ENCODE results near the gene GPR17. TPM values are rescaled to one million over a fixed set of nuclear protein-coding genes. Genes with fewer than 3 reads are reported as not detected.
A peak's percentile ranks its signal among the peaks of the same experiment; 100 is the strongest.

Gene GPR17, protein sequence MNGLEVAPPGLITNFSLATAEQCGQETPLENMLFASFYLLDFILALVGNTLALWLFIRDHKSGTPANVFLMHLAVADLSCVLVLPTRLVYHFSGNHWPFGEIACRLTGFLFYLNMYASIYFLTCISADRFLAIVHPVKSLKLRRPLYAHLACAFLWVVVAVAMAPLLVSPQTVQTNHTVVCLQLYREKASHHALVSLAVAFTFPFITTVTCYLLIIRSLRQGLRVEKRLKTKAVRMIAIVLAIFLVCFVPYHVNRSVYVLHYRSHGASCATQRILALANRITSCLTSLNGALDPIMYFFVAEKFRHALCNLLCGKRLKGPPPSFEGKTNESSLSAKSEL
- 0.92 and 1.0 TPM in 2 replicates for total RNA-seq (2014; rRNA removed)
- percentile 37 among the genes with signal in this experiment for Bru-seq, nascent RNA
- percentile 59 among the genes with signal in this experiment for BruChase-seq, experiment 1, labeled RNA remaining after a 6-hour chase
- BruChase-seq, experiment 2, labeled RNA remaining after a 2-hour chase, result percentile 37 among the genes with signal in this experiment
- long read RNA-seq, partial matches to known transcripts, result 5 of 9 reads
- long read RNA-seq, other reads (novel, unspliced or antisense), result 4 of 9 reads

DNA sequence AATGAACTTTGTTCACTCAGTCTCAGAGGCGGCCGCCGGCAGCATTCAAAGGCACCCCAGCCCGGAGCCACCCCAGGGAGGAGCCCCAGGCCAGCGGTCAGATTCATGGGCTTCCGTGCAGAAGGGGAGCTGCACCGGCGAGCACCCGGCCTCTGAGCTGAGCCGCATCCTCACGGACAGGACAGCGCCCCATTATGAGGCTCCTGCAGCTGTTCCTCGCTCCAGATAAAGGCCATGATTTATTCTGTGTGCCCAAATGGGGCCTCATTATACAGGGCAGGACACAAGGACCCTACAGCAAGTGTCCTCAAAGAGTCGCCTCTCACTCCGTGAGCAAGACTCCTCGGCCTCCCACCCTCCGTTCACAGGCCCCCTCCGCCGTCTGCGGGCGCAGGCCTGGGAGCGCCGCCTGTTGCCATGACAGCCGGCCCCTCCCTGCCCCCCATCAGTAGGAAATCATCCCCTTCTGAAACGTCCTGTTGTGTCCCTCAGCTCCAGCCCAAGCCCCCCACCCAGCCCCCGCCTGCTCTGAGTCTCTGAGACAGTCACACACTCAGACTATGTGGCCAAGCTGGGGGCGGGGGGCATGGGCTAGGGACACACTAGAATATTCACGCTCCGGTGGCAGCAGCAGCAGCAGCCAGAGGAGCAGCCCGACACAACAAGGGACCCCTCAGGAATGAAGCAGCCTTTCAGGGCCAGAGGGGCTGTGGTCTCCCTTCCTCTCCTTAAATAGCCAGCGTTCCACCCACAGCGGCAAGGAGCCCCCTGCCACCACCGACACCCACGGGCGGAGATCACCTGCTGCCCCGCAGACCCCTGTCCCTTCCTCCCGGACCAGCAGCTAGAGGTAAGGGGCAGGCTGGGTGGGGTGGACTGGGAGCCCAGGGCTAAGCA is at the start of gene GPR17:
Gene GPR17, plus strand, starts transcription at position 759 of the 897 bp plus-strand sequence. CDS start 4,583 bp downstream, outside the sequence.
- TF ChIP-seq EZH2phosphoT487 (IDR thresholded peaks at IDR 0.05; ENCODE audit: borderline replicate concordance, low read length) (no peak), EZH2 (IDR thresholded peaks at IDR 0.05; ENCODE audit: low read length, unreplicated experiment) (no peak)
- TF ChIP-seq, protein P1, sequence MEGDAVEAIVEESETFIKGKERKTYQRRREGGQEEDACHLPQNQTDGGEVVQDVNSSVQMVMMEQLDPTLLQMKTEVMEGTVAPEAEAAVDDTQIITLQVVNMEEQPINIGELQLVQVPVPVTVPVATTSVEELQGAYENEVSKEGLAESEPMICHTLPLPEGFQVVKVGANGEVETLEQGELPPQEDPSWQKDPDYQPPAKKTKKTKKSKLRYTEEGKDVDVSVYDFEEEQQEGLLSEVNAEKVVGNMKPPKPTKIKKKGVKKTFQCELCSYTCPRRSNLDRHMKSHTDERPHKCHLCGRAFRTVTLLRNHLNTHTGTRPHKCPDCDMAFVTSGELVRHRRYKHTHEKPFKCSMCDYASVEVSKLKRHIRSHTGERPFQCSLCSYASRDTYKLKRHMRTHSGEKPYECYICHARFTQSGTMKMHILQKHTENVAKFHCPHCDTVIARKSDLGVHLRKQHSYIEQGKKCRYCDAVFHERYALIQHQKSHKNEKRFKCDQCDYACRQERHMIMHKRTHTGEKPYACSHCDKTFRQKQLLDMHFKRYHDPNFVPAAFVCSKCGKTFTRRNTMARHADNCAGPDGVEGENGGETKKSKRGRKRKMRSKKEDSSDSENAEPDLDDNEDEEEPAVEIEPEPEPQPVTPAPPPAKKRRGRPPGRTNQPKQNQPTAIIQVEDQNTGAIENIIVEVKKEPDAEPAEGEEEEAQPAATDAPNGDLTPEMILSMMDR (conservative IDR thresholded peaks at IDR 0.05; ENCODE audit: low read depth, low read length), result no peak
- Histone ChIP-seq H3K4me3 (ENCODE audit: low read length) (no peak within 1 kb of the TSS), H3K4me1 (ENCODE audit: insufficient read depth, low read length) (peaks cover 30% of the 10 kb centered on the region), H3K36me3 (ENCODE audit: low read depth, low read length) (no peaks in the 10 kb centered on the region), H3F3A (ENCODE audit: low read length, unreplicated experiment) (no peaks in the 10 kb centered on the region), H3K9me3 (ENCODE audit: low read length) (no peaks in the 10 kb centered on the region), H4K20me1 (ENCODE audit: low read length) (no peaks in the 10 kb centered on the region), H3K9ac (ENCODE audit: low read length) (peak within 1 kb of the TSS; percentile 15; the same call in 1 of the 2 replicates), H3K79me2 (ENCODE audit: low read length) (no peaks in the 10 kb centered on the region), H3K27me3 (ENCODE audit: low read length) (no peaks in the 10 kb centered on the region), H3K27ac (ENCODE audit: low read length) (peak within 1 kb of the TSS; percentile 55), H2AFZ (ENCODE audit: low read length) (0 out of 2 replicates have a peak within 1 kb of the TSS, but pooled peaks have one; percentile 40), H3K9me2 (replicated peaks; ENCODE audit: low read length) (no peaks in the 10 kb centered on the region), H3K4me2 (ENCODE audit: low read length) (peak within 1 kb of the TSS; percentile 17; the same call in 1 of the 2 replicates)
- no peak for DNase-seq
- BruUV-seq (replicated peaks), result no TSS peak
- intact Hi-C loops (cut with micrococcal nuclease), result loop anchor here (10.0 kb wide), 1 partner anchor 451 kb away; no protein-coding TSS in a partner anchor
- POLR2A ChIA-PET (ENCODE audit: unreplicated experiment), result no interaction called here
- CTCF ChIA-PET, result no interaction called here
- ATAC-seq, result no peak

DNA sequence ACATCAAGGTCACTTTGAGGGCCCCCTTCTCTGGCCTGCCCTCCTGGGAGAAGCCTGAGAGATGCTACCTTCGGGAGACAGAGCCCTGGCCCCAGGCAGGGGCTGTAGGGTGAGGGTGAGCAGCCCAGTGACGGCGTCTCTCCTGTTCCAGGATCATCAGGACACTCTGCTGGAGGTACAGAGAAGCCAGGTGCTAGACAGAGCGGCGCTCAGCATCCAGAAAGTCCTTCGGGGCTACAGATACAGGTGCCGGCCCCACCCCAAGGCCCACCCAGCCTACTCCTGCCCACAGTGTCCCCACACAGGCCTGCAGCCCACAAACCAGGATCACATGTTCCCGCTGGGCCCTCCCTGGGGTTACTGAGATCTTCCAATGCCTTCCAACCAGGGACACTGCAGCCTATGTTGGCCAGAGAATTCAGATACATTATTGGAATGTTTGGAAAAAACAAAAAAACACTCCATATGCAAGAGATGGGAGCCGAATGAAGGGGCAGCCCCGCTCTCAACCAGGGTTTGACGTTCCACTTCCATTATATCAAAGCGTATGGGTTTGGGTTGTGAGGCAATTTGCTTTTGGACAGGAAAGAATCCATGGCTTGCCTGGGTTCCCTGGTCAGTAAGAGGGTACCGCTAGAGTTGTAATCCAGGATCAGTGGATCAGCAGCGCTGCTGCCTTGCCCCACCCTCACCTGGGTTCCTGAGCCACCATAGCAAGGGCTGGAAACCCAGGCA is 49.5 kb upstream of the GPR17 start:
- no peaks in the 10 kb centered on the region for H3K36me3 ChIP-seq (ENCODE audit: low read depth, low read length)
- DNase-seq (no peak), ATAC-seq (no peak)
- no peak overlapping the region for H3K4me2 ChIP-seq (ENCODE audit: low read length)
- H3F3A ChIP-seq (ENCODE audit: low read length, unreplicated experiment), result peaks cover 9% of the 10 kb centered on the region
- no peak overlapping the region for H3K9ac ChIP-seq (ENCODE audit: low read length)
- H3K9me3 ChIP-seq (ENCODE audit: low read length), result peaks cover 2% of the 10 kb centered on the region; the same call in 1 of the 2 replicates
- no peaks in the 10 kb centered on the region for H3K9me2 ChIP-seq (replicated peaks; ENCODE audit: low read length)
- H3K27me3 ChIP-seq (ENCODE audit: low read length), result no peaks in the 10 kb centered on the region
- TF ChIP-seq, protein P1 (conservative IDR thresholded peaks at IDR 0.05; ENCODE audit: low read depth, low read length), result no peak
- TF ChIP-seq EZH2 (IDR thresholded peaks at IDR 0.05; ENCODE audit: low read length, unreplicated experiment) (no peak), EZH2phosphoT487 (IDR thresholded peaks at IDR 0.05; ENCODE audit: borderline replicate concordance, low read length) (no peak)
- peaks cover 44% of the 10 kb centered on the region for H3K4me1 ChIP-seq (ENCODE audit: insufficient read depth, low read length)
- ChIA-PET POLR2A (ENCODE audit: unreplicated experiment) (no interaction called here), CTCF (no interaction called here)
- H3K27ac ChIP-seq (ENCODE audit: low read length), result peak overlapping the region; percentile 83
- H3K4me3 ChIP-seq (ENCODE audit: low read length), result no peak overlapping the region
- H4K20me1 ChIP-seq (ENCODE audit: low read length), result no peaks in the 10 kb centered on the region
- H3K79me2 ChIP-seq (ENCODE audit: low read length), result no peaks in the 10 kb centered on the region
- H2AFZ ChIP-seq (ENCODE audit: low read length), result no peak overlapping the region
- BruUV-seq (replicated peaks), result no TSS peak
- intact Hi-C loops (cut with micrococcal nuclease), result no loop called here

Measured in PC-3 (cell line).